Measurements from ENCODE around the gene AATF. TPM values are rescaled to one million over a fixed set of nuclear protein-coding genes. Genes with fewer than 3 reads are reported as not detected.

AATF gene
- total RNA-seq, 4 donors from 2014 or later = 26.5 to 36.2 (median 30.1) TPM

GRCh38 chr17:37090941-37091340 lies 142.2 kb downstream of the AATF start:
- 81 to 82% methylated on average over 3 of the region's 3 CpGs for WGBS, 2 donors
- no peak for DNase-seq (ENCODE audit: low spot score in 2 of 2)
- H3K27me3 ChIP-seq = no peaks in the 10 kb centered on the region
- TF ChIP-seq CTCF (IDR thresholded peaks at IDR 0.05) (no peak), POLR2A (IDR thresholded peaks at IDR 0.05) (no peak), EP300 (IDR thresholded peaks at IDR 0.05) (no peak)
- peaks cover 0 to 8% (median 0%) of the 10 kb centered on the region in 4 donors for H3K4me1 ChIP-seq
- peaks cover 0 to 79% (median 3%) of the 10 kb centered on the region in 3 donors for H3K36me3 ChIP-seq
- H3K27ac ChIP-seq = no peak overlapping the region
- H3K9me3 ChIP-seq = no peaks in the 10 kb centered on the region
- H3K4me3 ChIP-seq = no peak overlapping the region

- no peaks in the 10 kb centered on the region for H3K9me3 ChIP-seq
- no peak overlapping the region for H3K27ac ChIP-seq
- H3K4me3 ChIP-seq = no peak overlapping the region
- H3K36me3 ChIP-seq = peaks cover 1 to 79% (median 4%) of the 10 kb centered on the region in 3 donors
- DNase-seq (ENCODE audit: low spot score in 2 of 2) = no peak
- no peaks in the 10 kb centered on the region for H3K27me3 ChIP-seq
- no peak for TF ChIP-seq CTCF (IDR thresholded peaks at IDR 0.05)
- TF ChIP-seq POLR2A (IDR thresholded peaks at IDR 0.05) = no peak
- TF ChIP-seq EP300 (IDR thresholded peaks at IDR 0.05) = no peak
- peaks cover 0 to 8% (median 0%) of the 10 kb centered on the region in 4 donors for H3K4me1 ChIP-seq
- WGBS, 2 donors = 95% methylated on average over 2 of the region's 2 CpGs
These were observed 143.3 kb downstream of the AATF start for GRCh38 chr17:37092071-37092470.

GRCh38 chr17:37092701-37093100 lies 143.9 kb downstream of the AATF start:
- no peak for TF ChIP-seq EP300 (IDR thresholded peaks at IDR 0.05)
- no peak for TF ChIP-seq CTCF (IDR thresholded peaks at IDR 0.05)
- no peak for TF ChIP-seq POLR2A (IDR thresholded peaks at IDR 0.05)
- no peaks in the 10 kb centered on the region for H3K27me3 ChIP-seq
- H3K4me3 ChIP-seq = no peak overlapping the region
- H3K27ac ChIP-seq = no peak overlapping the region
- peaks cover 0 to 79% (median 4%) of the 10 kb centered on the region in 3 donors for H3K36me3 ChIP-seq
- DNase-seq (ENCODE audit: low spot score in 2 of 2) = no peak
- no peaks in the 10 kb centered on the region for H3K9me3 ChIP-seq
- peaks cover 0 to 8% (median 0%) of the 10 kb centered on the region in 4 donors for H3K4me1 ChIP-seq

GRCh38 chr17:37094391-37094790 lies 145.6 kb downstream of the AATF start:
- H3K27ac ChIP-seq = peak overlapping the region in 1 of 4 donors; percentile 57
- DNase-seq (ENCODE audit: low spot score in 2 of 2) = no peak
- 51 to 53% methylated on average over 4 of the region's 4 CpGs for WGBS, 2 donors

GRCh38 chr17:37096071-37096470 lies 147.3 kb downstream of the AATF start:
- 98 to 100% methylated on average over 2 of the region's 2 CpGs for WGBS, 2 donors
- H3K9me3 ChIP-seq = no peaks in the 10 kb centered on the region
- H3K4me3 ChIP-seq = no peak overlapping the region
- no peak for DNase-seq (ENCODE audit: low spot score in 2 of 2)
- H3K36me3 ChIP-seq = peaks cover 0 to 60% (median 4%) of the 10 kb centered on the region in 3 donors
- no peaks in the 10 kb centered on the region for H3K27me3 ChIP-seq
- TF ChIP-seq CTCF (IDR thresholded peaks at IDR 0.05) (no peak), POLR2A (IDR thresholded peaks at IDR 0.05) (no peak), EP300 (IDR thresholded peaks at IDR 0.05) (no peak)
- H3K4me1 ChIP-seq = no peaks in the 10 kb centered on the region
- H3K27ac ChIP-seq = no peak overlapping the region

More at GRCh38 chr17:37094391-37094790, 145.6 kb downstream of the AATF start:
- no peak for TF ChIP-seq POLR2A (IDR thresholded peaks at IDR 0.05)
- TF ChIP-seq CTCF (IDR thresholded peaks at IDR 0.05) = no peak
- peaks cover 0 to 68% (median 4%) of the 10 kb centered on the region in 3 donors for H3K36me3 ChIP-seq
- no peaks in the 10 kb centered on the region for H3K9me3 ChIP-seq
- H3K27me3 ChIP-seq = no peaks in the 10 kb centered on the region
- H3K4me3 ChIP-seq = no peak overlapping the region
- H3K4me1 ChIP-seq = peaks cover 0 to 4% (median 0%) of the 10 kb centered on the region in 4 donors

Data from tibial nerve (tissue), 4 donors.